Thyroid gland (tissue), 4 donors: ENCODE data around the gene NTNG1. TPM values are rescaled to one million over a fixed set of nuclear protein-coding genes. Genes with fewer than 3 reads are reported as not detected.

Experiments used
- DNase-seq, 2 donors: peaks; one replicate each; pipeline ENCODE4 v3.0.0-alpha.2; 2019
- H3K27ac ChIP-seq, 3 donors: fragments of 200-600 bp; sonication (generic); 1 replicate in 2 of 3; 2 replicates in 1 of 3; pipeline ENCODE4 v1.5.1; 2016 to 2019; ENCODE audit warnings: mild to moderate bottlenecking in 1 of 3, moderate library complexity in 1 of 3
- H3K27me3 ChIP-seq: fragments of 200-600 bp; sonication (generic); one replicate; pipeline ENCODE4 v1.5.1; 2019
- H3K36me3 ChIP-seq, 2 donors: fragments of 200-600 bp; sonication (generic); one replicate each; pipeline ENCODE4 v1.5.1; 2016 to 2019
- H3K4me1 ChIP-seq, 2 donors: fragments of 200-600 bp; sonication (generic); one replicate each; pipeline ENCODE4 v1.5.1; 2017 to 2019
- H3K4me3 ChIP-seq, 3 donors: fragments of 200-600 bp; sonication (generic); replicated peaks in 1 of 3; 1 replicate in 2 of 3; 2 replicates in 1 of 3; pipeline ENCODE4 v1.5.1; 2016; ENCODE audit warnings: mild to moderate bottlenecking in 1 of 3
- H3K9me3 ChIP-seq: fragments of 200-600 bp; sonication (generic); one replicate; pipeline ENCODE4 v1.5.1; 2017
- CTCF ChIP-seq, 6 experiments: fragments of 200-600 bp in 3 of 6; fragments of 450-650 bp in 3 of 6; sonication (generic) in 3 of 6; IDR thresholded peaks; one replicate each; pipeline ENCODE4 v1.5.1; 2016 to 2019; ENCODE audit warnings: antibody characterized with exemption in 6 of 6, mild to moderate bottlenecking in 2 of 6, inconsistent platforms in 1 of 6, moderate library complexity in 1 of 6
- POLR2A ChIP-seq, 2 donors: fragments of 450-650 bp; IDR thresholded peaks; one replicate each; pipeline ENCODE4 v1.6.1; 2017; ENCODE audit warnings: antibody characterized with exemption in 2 of 2, mild to moderate bottlenecking in 2 of 2, moderate library complexity in 1 of 2
- WGBS, 2 donors: methylation state at CpG; one replicate each; pipeline ENCODE4 v1.1.5; 2017; 5-methylcytosine and 5-hydroxymethylcytosine counted together
- intact Hi-C: fragments of 100-400 bp; cut with DNase I; formaldehyde crosslinking; loops from one replicate; pipeline ENCODE4 v1.15.1; 2023
- total RNA-seq, 4 donors: library from RNA; depleted of rRNA; stranded (reverse); fragments of >200 nt; gene quantifications; one replicate each; pipeline ENCODE4 v1.2.3, GENCODE V29; 2016

The NTNG1 gene
- total RNA-seq, 4 donors from 2014 or later = 0.33 to 0.56 (median 0.54) TPM; not detected in 1

- TF ChIP-seq POLR2A (IDR thresholded peaks at IDR 0.05) = no peak
- no peak for TF ChIP-seq CTCF (IDR thresholded peaks at IDR 0.05)
- H3K36me3 ChIP-seq = no peaks in the 10 kb centered on the region
- 80 to 85% methylated on average over 6 of the region's 6 CpGs for WGBS, 2 donors
- no peaks in the 10 kb centered on the region for H3K9me3 ChIP-seq
- H3K4me1 ChIP-seq = no peaks in the 10 kb centered on the region
- no peak overlapping the region for H3K4me3 ChIP-seq
- no peak overlapping the region for H3K27ac ChIP-seq
- DNase-seq = no peak
- no peaks in the 10 kb centered on the region for H3K27me3 ChIP-seq
- intact Hi-C loops = no loop called here
Observed at GRCh38 chr1:107293901-107294613, 153.2 kb downstream of the NTNG1 start.

GRCh38 chr1:107294686-107295085 is 153.8 kb downstream of the NTNG1 start:
- Histone ChIP-seq H3K4me1 (no peaks in the 10 kb centered on the region), H3K27me3 (no peaks in the 10 kb centered on the region), H3K4me3 (no peak overlapping the region), H3K36me3 (no peaks in the 10 kb centered on the region), H3K9me3 (no peaks in the 10 kb centered on the region), H3K27ac (no peak overlapping the region)
- no peak for DNase-seq
- 83 to 88% methylated on average over 1 of the region's 1 CpG for WGBS, 2 donors
- TF ChIP-seq POLR2A (IDR thresholded peaks at IDR 0.05) (no peak), CTCF (IDR thresholded peaks at IDR 0.05) (no peak)
- intact Hi-C loops = no loop called here

- no peaks in the 10 kb centered on the region for H3K36me3 ChIP-seq
- H3K4me1 ChIP-seq = no peaks in the 10 kb centered on the region
- H3K4me3 ChIP-seq = no peak overlapping the region
- H3K9me3 ChIP-seq = no peaks in the 10 kb centered on the region
- DNase-seq = no peak
- H3K27ac ChIP-seq = no peak overlapping the region
- WGBS, 2 donors = 57 to 69% methylated on average over 1 of the region's 1 CpG
- H3K27me3 ChIP-seq = no peaks in the 10 kb centered on the region
- intact Hi-C loops = no loop called here
- no peak for TF ChIP-seq POLR2A (IDR thresholded peaks at IDR 0.05)
- TF ChIP-seq CTCF (IDR thresholded peaks at IDR 0.05) = no peak
Observed at GRCh38 chr1:107297681-107298080, 156.8 kb downstream of the NTNG1 start.

GRCh38 chr1:107298526-107298925 is 157.7 kb downstream of the NTNG1 start:
- Histone ChIP-seq H3K27ac (no peak overlapping the region), H3K27me3 (no peaks in the 10 kb centered on the region), H3K36me3 (no peaks in the 10 kb centered on the region), H3K9me3 (no peaks in the 10 kb centered on the region), H3K4me1 (no peaks in the 10 kb centered on the region), H3K4me3 (no peak overlapping the region)
- DNase-seq = no peak
- TF ChIP-seq POLR2A (IDR thresholded peaks at IDR 0.05) (no peak), CTCF (IDR thresholded peaks at IDR 0.05) (no peak)
- intact Hi-C loops = no loop called here
- 0 to 26% methylated on average over 1 of the region's 1 CpG for WGBS, 2 donors

DNA sequence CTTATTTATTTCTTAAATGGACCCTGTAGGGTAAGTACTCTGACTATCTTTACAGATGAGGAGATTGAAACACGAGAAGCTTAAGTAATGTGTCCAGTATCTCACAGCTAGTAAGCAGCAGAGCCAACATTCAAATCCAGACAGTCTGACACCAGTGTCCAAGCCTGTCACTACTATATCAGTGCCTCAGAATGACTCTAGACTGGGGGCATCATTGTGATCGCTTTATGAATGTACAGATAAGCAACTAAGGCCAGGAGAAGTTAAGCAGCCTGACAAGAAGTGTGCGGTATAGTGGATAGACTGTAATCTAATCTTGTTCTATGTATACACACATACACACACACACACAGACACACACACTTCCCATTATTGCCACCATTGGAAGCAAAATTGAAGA is 158.7 kb downstream of the NTNG1 start:
- Histone ChIP-seq H3K4me1 (no peaks in the 10 kb centered on the region), H3K27ac (no peak overlapping the region), H3K9me3 (no peaks in the 10 kb centered on the region), H3K27me3 (no peaks in the 10 kb centered on the region), H3K36me3 (no peaks in the 10 kb centered on the region), H3K4me3 (no peak overlapping the region)
- TF ChIP-seq CTCF (IDR thresholded peaks at IDR 0.05) (no peak), POLR2A (IDR thresholded peaks at IDR 0.05) (no peak)
- no peak for DNase-seq
- intact Hi-C loops = no loop called here
- 79 to 80% methylated on average over 3 of the region's 3 CpGs for WGBS, 2 donors
